ENCODE data around the gene S100A4. TPM values are rescaled to one million over a fixed set of nuclear protein-coding genes. Genes with fewer than 3 reads are reported as not detected.

Gene S100A4
- total RNA-seq, 1 experiment from 2014 or later = 22.7 TPM

DNA sequence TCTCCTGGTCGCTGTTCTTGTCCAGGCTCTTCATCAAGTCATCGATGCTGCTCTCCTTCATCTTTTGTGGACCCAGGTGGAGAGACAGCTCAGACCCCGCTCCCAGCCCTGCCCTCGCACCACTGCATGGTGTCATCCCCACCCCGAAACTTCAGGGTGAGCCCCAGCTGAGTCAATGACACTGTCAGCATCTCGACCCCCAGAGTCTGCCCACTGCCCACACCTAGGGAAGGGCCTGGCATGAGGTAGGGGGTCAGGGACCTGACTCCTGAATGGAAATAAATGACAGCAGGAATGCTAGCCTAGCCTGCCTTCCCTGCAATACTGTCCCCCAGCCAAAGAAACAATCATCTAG, 8.3 kb downstream of the S100A4 start:
- H3K9me3 Mint-ChIP-seq = no peaks in the 10 kb centered on the region
- TF ChIP-seq, protein P1, sequence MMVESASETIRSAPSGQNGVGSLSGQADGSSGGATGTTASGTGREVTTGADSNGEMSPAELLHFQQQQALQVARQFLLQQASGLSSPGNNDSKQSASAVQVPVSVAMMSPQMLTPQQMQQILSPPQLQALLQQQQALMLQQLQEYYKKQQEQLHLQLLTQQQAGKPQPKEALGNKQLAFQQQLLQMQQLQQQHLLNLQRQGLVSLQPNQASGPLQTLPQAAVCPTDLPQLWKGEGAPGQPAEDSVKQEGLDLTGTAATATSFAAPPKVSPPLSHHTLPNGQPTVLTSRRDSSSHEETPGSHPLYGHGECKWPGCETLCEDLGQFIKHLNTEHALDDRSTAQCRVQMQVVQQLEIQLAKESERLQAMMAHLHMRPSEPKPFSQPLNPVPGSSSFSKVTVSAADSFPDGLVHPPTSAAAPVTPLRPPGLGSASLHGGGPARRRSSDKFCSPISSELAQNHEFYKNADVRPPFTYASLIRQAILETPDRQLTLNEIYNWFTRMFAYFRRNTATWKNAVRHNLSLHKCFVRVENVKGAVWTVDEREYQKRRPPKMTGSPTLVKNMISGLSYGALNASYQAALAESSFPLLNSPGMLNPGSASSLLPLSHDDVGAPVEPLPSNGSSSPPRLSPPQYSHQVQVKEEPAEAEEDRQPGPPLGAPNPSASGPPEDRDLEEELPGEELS (CRISPR knock-in tag; IDR thresholded peaks at IDR 0.05) = no peak
- TF ChIP-seq, protein P2, sequence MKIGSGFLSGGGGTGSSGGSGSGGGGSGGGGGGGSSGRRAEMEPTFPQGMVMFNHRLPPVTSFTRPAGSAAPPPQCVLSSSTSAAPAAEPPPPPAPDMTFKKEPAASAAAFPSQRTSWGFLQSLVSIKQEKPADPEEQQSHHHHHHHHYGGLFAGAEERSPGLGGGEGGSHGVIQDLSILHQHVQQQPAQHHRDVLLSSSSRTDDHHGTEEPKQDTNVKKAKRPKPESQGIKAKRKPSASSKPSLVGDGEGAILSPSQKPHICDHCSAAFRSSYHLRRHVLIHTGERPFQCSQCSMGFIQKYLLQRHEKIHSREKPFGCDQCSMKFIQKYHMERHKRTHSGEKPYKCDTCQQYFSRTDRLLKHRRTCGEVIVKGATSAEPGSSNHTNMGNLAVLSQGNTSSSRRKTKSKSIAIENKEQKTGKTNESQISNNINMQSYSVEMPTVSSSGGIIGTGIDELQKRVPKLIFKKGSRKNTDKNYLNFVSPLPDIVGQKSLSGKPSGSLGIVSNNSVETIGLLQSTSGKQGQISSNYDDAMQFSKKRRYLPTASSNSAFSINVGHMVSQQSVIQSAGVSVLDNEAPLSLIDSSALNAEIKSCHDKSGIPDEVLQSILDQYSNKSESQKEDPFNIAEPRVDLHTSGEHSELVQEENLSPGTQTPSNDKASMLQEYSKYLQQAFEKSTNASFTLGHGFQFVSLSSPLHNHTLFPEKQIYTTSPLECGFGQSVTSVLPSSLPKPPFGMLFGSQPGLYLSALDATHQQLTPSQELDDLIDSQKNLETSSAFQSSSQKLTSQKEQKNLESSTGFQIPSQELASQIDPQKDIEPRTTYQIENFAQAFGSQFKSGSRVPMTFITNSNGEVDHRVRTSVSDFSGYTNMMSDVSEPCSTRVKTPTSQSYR (CRISPR knock-in tag; IDR thresholded peaks at IDR 0.05) = no peak
- TF ChIP-seq CREB1 (CRISPR knock-in tag; IDR thresholded peaks at IDR 0.05) (no peak), NR3C1 (CRISPR knock-in tag; conservative IDR thresholded peaks at IDR 0.05; ENCODE audit: low read depth) (no peak), ATF1 (CRISPR knock-in tag; IDR thresholded peaks at IDR 0.05) (no peak), TCF7 (CRISPR knock-in tag; IDR thresholded peaks at IDR 0.05; ENCODE audit: low read depth) (no peak), SMAD4 (CRISPR knock-in tag; IDR thresholded peaks at IDR 0.05) (no peak), NFYB (CRISPR knock-in tag; conservative IDR thresholded peaks at IDR 0.05; ENCODE audit: low read depth) (no peak), ZNF671 (CRISPR knock-in tag; IDR thresholded peaks at IDR 0.05) (no peak), OVOL2 (CRISPR knock-in tag; IDR thresholded peaks at IDR 0.05; ENCODE audit: borderline replicate concordance) (no peak), RORB (CRISPR knock-in tag; IDR thresholded peaks at IDR 0.05) (no peak), ELF4 (CRISPR knock-in tag; IDR thresholded peaks at IDR 0.05; ENCODE audit: low read depth) (no peak), ETV6 (CRISPR knock-in tag; IDR thresholded peaks at IDR 0.05) (no peak), NFE2L1 (CRISPR knock-in tag; IDR thresholded peaks at IDR 0.05) (no peak), ZNF121 (CRISPR knock-in tag; IDR thresholded peaks at IDR 0.05) (no peak), IRF2 (CRISPR knock-in tag; IDR thresholded peaks at IDR 0.05; ENCODE audit: borderline replicate concordance, low read depth) (no peak), GABPB1 (CRISPR knock-in tag; IDR thresholded peaks at IDR 0.05) (no peak)
- TF ChIP-seq, protein P3, sequence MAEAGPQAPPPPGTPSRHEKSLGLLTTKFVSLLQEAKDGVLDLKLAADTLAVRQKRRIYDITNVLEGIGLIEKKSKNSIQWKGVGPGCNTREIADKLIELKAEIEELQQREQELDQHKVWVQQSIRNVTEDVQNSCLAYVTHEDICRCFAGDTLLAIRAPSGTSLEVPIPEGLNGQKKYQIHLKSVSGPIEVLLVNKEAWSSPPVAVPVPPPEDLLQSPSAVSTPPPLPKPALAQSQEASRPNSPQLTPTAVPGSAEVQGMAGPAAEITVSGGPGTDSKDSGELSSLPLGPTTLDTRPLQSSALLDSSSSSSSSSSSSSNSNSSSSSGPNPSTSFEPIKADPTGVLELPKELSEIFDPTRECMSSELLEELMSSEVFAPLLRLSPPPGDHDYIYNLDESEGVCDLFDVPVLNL (CRISPR knock-in tag; IDR thresholded peaks at IDR 0.05; ENCODE audit: borderline replicate concordance, low read depth) = no peak
- TF ChIP-seq, protein P4, sequence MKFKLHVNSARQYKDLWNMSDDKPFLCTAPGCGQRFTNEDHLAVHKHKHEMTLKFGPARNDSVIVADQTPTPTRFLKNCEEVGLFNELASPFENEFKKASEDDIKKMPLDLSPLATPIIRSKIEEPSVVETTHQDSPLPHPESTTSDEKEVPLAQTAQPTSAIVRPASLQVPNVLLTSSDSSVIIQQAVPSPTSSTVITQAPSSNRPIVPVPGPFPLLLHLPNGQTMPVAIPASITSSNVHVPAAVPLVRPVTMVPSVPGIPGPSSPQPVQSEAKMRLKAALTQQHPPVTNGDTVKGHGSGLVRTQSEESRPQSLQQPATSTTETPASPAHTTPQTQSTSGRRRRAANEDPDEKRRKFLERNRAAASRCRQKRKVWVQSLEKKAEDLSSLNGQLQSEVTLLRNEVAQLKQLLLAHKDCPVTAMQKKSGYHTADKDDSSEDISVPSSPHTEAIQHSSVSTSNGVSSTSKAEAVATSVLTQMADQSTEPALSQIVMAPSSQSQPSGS (CRISPR knock-in tag; IDR thresholded peaks at IDR 0.05; ENCODE audit: borderline replicate concordance, low read depth) = no peak
- CTCF ChIA-PET = interaction anchor here (0.9 to 10.8 kb wide), 5 partner anchors 15 to 91 kb away, joined by 3 to 188 read pairs (median 13); partner anchors contain the start of genes S100A1, S100A13 and S100A2
- H3K27me3 Mint-ChIP-seq (ENCODE audit: low read depth) = peaks cover 41% of the 10 kb centered on the region
- DNase-seq (ENCODE audit: low spot score) (no peak), ATAC-seq (no peak)
- peaks cover 47% of the 10 kb centered on the region for H3K4me1 Mint-ChIP-seq
- H3K4me3 Mint-ChIP-seq = no peak overlapping the region
- H3K27ac Mint-ChIP-seq = no peak overlapping the region
- no peaks in the 10 kb centered on the region for H3K36me3 Mint-ChIP-seq
- POLR2A ChIA-PET = interaction anchor here (0.9 kb wide), 1 partner anchor 17 kb away, joined by 3 read pairs; no protein-coding TSS in a partner anchor

All from WTC11 (cell line).